Fibroblast of lung (primary cell): ENCODE data around the gene BZW1. TPM values are rescaled to one million over a fixed set of nuclear protein-coding genes. Genes with fewer than 3 reads are reported as not detected.

Experiments
- DNase-seq, 2 donors: peaks; one replicate each; pipeline versions ENCODE4 v3.0.0 to v3.0.0-alpha.2; 2010; ENCODE audit warnings: low read depth in 2 of 2
- H2AFZ ChIP-seq: 2 replicates; pipeline ENCODE4 v1.5.1; 2012; ENCODE audit warnings: low read length, control low read depth, inconsistent platforms
- H3K27ac ChIP-seq: 2 replicates; pipeline ENCODE4 v1.5.1; 2011; ENCODE audit warnings: low read length, control low read depth; ENCODE audit not compliant: insufficient read depth
- H3K27me3 ChIP-seq: 2 replicates; pipeline ENCODE4 v1.5.1; 2011; ENCODE audit warnings: mild to moderate bottlenecking, low read length; ENCODE audit not compliant: control insufficient read depth, insufficient read depth
- H3K36me3 ChIP-seq: 2 replicates; pipeline ENCODE4 v1.5.1; 2011; ENCODE audit warnings: low read length; ENCODE audit not compliant: control insufficient read depth, insufficient read depth
- H3K4me1 ChIP-seq: 2 replicates; pipeline ENCODE4 v1.5.1; 2011; ENCODE audit warnings: low read length; ENCODE audit not compliant: control insufficient read depth, insufficient read depth; ENCODE audit errors: extremely low read depth
- H3K4me2 ChIP-seq: 2 replicates; pipeline ENCODE4 v1.5.1; 2011; ENCODE audit warnings: low read length, control low read depth; ENCODE audit not compliant: insufficient read depth; ENCODE audit errors: extremely low read depth
- H3K4me3 ChIP-seq, 4 experiments: fragments of 200-600 bp in 1 of 4; sonication (generic) in 1 of 4; replicated peaks in 1 of 4; 2 replicates each; pipeline ENCODE4 v1.5.1; 2011 to 2016; ENCODE audit warnings: low read length in 4 of 4, low read depth in 3 of 4, mild to moderate bottlenecking in 3 of 4, control low read depth in 2 of 4, inconsistent platforms in 1 of 4, mixed read lengths in 1 of 4; ENCODE audit not compliant: insufficient read depth in 1 of 4; ENCODE audit errors: control extremely low read depth in 1 of 4
- H3K79me2 ChIP-seq: 2 replicates; pipeline ENCODE4 v1.5.1; 2012; ENCODE audit warnings: mild to moderate bottlenecking, low read length, inconsistent platforms; ENCODE audit not compliant: control insufficient read depth, insufficient read depth
- H3K9ac ChIP-seq: 2 replicates; pipeline ENCODE4 v1.5.1; 2011; ENCODE audit warnings: mild to moderate bottlenecking, low read length, control low read depth; ENCODE audit not compliant: insufficient read depth
- H3K9me3 ChIP-seq: 2 replicates; pipeline ENCODE4 v1.5.1; 2012; ENCODE audit warnings: low read depth, low read length; ENCODE audit not compliant: control insufficient read depth, insufficient read depth
- H4K20me1 ChIP-seq: 2 replicates; pipeline ENCODE4 v1.5.1; 2011; ENCODE audit warnings: low read length; ENCODE audit not compliant: control insufficient read depth, insufficient read depth; ENCODE audit errors: extremely low read depth
- CTCF ChIP-seq, 2 donors: IDR thresholded peaks in 1 of 2; conservative IDR thresholded peaks in 1 of 2; 1 replicate in 1 of 2; 2 replicates in 1 of 2; pipeline ENCODE4 v1.5.1; 2011 to 2012; ENCODE audit warnings: low read length in 2 of 2, control low read depth in 1 of 2, inconsistent platforms in 1 of 2, low read depth in 1 of 2, mild to moderate bottlenecking in 1 of 2
- EZH2 ChIP-seq: IDR thresholded peaks from 2 replicates; pipeline ENCODE4 v1.5.1; 2012; ENCODE audit warnings: low read length, control low read depth, mild to moderate bottlenecking; ENCODE audit errors: missing control alignments
- polyA plus RNA-seq, 2 donors: library from polyadenylated mRNA; depleted of rRNA in 1 of 2; stranded (reverse) in 1 of 2; unstranded in 1 of 2; fragments of >200 nt; gene quantifications; 2 replicates each; pipeline ENCODE4 v1.2.1, GENCODE V29; 2011 to 2012; ENCODE audit warnings: missing spikeins in 1 of 2
- total RNA-seq: library from RNA; depleted of rRNA; stranded (reverse); fragments of >200 nt; gene quantifications from 2 replicates; pipeline ENCODE4 v1.2.1, GENCODE V29; 2014

Gene BZW1
- total and polyA plus RNA-seq, 2 donors (not counting 1 experiment from before 2014, with no cell fraction given), result 325 to 425 TPM

- no peak overlapping the region for H3K9ac ChIP-seq
- no peak overlapping the region for H3K4me3 ChIP-seq
- H2AFZ ChIP-seq, result no peak overlapping the region
- H3K27ac ChIP-seq, result no peak overlapping the region
- no peaks in the 10 kb centered on the region for H3K36me3 ChIP-seq
- no peaks in the 10 kb centered on the region for H3K9me3 ChIP-seq
- H4K20me1 ChIP-seq, result no peaks in the 10 kb centered on the region
- H3K27me3 ChIP-seq, result no peaks in the 10 kb centered on the region
- no peak for DNase-seq
- no peaks in the 10 kb centered on the region for H3K4me1 ChIP-seq
- no peak overlapping the region for H3K4me2 ChIP-seq
- no peaks in the 10 kb centered on the region for H3K79me2 ChIP-seq
- TF ChIP-seq CTCF (conservative IDR thresholded peaks at IDR 0.05 in 1 of 2, IDR thresholded peaks at IDR 0.05 in 1 of 2; ENCODE audit: low read depth in 1 of 2, low read length in 2 of 2) (no peak), EZH2 (no peak)
Measured at GRCh38 chr2:200845669-200846325, 34.1 kb downstream of the BZW1 start.

DNA sequence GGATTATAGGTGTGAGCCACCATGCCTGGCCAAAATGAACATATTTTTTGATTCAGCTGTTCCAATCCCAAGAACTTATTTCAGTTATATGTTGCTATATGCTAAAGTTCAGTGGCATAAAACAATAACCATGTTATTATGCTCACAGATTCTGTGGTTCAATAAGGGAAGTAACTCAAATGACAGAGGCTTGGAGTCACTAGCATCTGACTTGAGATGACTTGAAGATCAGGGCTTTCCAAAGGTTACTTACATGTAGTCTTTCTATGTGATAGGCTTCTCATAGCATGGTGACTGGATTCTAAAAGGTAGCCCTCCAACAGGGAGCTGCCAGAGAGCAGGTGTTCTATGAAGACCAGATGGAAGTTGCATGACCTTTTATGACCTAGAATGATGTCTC lies 35.6 kb downstream of the BZW1 start:
- Histone ChIP-seq H3K27ac (no peak overlapping the region), H3K4me3 (no peak overlapping the region), H4K20me1 (no peaks in the 10 kb centered on the region), H3K4me2 (no peak overlapping the region), H3K79me2 (no peaks in the 10 kb centered on the region), H3K9ac (no peak overlapping the region), H2AFZ (no peak overlapping the region), H3K4me1 (no peaks in the 10 kb centered on the region), H3K36me3 (peaks cover 6% of the 10 kb centered on the region), H3K27me3 (no peaks in the 10 kb centered on the region), H3K9me3 (no peaks in the 10 kb centered on the region)
- no peak for TF ChIP-seq CTCF (conservative IDR thresholded peaks at IDR 0.05 in 1 of 2, IDR thresholded peaks at IDR 0.05 in 1 of 2; ENCODE audit: low read depth in 1 of 2, low read length in 2 of 2)
- no peak for TF ChIP-seq EZH2
- DNase-seq, result no peak

- H4K20me1 ChIP-seq, result no peaks in the 10 kb centered on the region
Measured at GRCh38 chr2:200847939-200848338, 36.2 kb downstream of the BZW1 start.

More at GRCh38 chr2:200847939-200848338, 36.2 kb downstream of the BZW1 start:
- Histone ChIP-seq H3K9me3 (no peaks in the 10 kb centered on the region), H3K4me1 (no peaks in the 10 kb centered on the region), H3K4me2 (no peak overlapping the region), H3K27ac (no peak overlapping the region), H2AFZ (no peak overlapping the region), H3K4me3 (no peak overlapping the region), H3K79me2 (no peaks in the 10 kb centered on the region), H3K36me3 (peaks cover 10% of the 10 kb centered on the region), H3K27me3 (no peaks in the 10 kb centered on the region), H3K9ac (no peak overlapping the region)
- no peak for DNase-seq
- TF ChIP-seq CTCF (conservative IDR thresholded peaks at IDR 0.05 in 1 of 2, IDR thresholded peaks at IDR 0.05 in 1 of 2; ENCODE audit: low read depth in 1 of 2, low read length in 2 of 2), result no peak
